B cell (primary cell): ENCODE results near the gene NRROS.

Experiments used
- CTCF ChIP-seq: fragments of 200-600 bp; IDR thresholded peaks from one replicate; pipeline ENCODE4 v1.8.0; 2022; ENCODE audit warnings: antibody characterized with exemption, mild to moderate bottlenecking
- EZH2 ChIP-seq: IDR thresholded peaks from 2 replicates; pipeline ENCODE4 v1.6.1; 2012; ENCODE audit warnings: borderline replicate concordance, low read depth, mild to moderate bottlenecking, moderate library complexity, low read length; ENCODE audit not compliant: insufficient read depth, poor library complexity, severe bottlenecking

DNA sequence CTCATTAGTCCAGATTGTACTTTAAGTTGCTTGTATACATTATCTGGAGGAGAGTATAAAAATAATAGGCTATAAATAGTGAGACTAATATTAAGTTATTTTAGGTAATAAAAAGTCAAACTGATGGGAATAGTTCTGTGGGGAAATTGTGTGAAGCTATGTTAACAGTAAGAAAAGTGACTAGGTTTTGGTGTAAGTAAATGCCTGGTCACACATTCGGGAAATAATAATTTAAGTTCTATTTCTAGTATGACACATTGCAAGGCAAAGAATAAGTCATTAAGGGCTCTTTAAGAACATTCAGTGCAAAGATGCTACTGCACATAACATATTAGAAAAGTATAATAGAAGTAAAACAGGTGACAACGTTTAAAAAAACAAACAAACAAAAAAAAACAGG lies 18.8 kb upstream of the NRROS start:
- TF ChIP-seq CTCF = no peak
- no peak for TF ChIP-seq EZH2
